Measurements from ENCODE around the gene ASNS.

GRCh38 chr7:97818066-97818663, 54.0 kb downstream of the ASNS start:
- TF ChIP-seq, protein P1, sequence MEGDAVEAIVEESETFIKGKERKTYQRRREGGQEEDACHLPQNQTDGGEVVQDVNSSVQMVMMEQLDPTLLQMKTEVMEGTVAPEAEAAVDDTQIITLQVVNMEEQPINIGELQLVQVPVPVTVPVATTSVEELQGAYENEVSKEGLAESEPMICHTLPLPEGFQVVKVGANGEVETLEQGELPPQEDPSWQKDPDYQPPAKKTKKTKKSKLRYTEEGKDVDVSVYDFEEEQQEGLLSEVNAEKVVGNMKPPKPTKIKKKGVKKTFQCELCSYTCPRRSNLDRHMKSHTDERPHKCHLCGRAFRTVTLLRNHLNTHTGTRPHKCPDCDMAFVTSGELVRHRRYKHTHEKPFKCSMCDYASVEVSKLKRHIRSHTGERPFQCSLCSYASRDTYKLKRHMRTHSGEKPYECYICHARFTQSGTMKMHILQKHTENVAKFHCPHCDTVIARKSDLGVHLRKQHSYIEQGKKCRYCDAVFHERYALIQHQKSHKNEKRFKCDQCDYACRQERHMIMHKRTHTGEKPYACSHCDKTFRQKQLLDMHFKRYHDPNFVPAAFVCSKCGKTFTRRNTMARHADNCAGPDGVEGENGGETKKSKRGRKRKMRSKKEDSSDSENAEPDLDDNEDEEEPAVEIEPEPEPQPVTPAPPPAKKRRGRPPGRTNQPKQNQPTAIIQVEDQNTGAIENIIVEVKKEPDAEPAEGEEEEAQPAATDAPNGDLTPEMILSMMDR (IDR thresholded peaks at IDR 0.05), result no peak
- TF ChIP-seq TEAD4 (IDR thresholded peaks at IDR 0.05; ENCODE audit: borderline replicate concordance, insufficient read depth), result no peak
- TF ChIP-seq NRF1 (IDR thresholded peaks at IDR 0.05; ENCODE audit: low read depth, low read length), result no peak
- no peak for TF ChIP-seq CHD2 (IDR thresholded peaks at IDR 0.05; ENCODE audit: low read length, partially characterized antibody)
- TF ChIP-seq EZH2phosphoT487 (IDR thresholded peaks at IDR 0.05; ENCODE audit: borderline replicate concordance, low read depth), result no peak
- TF ChIP-seq, protein P2, sequence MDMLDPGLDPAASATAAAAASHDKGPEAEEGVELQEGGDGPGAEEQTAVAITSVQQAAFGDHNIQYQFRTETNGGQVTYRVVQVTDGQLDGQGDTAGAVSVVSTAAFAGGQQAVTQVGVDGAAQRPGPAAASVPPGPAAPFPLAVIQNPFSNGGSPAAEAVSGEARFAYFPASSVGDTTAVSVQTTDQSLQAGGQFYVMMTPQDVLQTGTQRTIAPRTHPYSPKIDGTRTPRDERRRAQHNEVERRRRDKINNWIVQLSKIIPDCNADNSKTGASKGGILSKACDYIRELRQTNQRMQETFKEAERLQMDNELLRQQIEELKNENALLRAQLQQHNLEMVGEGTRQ (IDR thresholded peaks at IDR 0.05; ENCODE audit: borderline replicate concordance, low read depth, low read length), result no peak
- no peak for TF ChIP-seq EP300 (IDR thresholded peaks at IDR 0.05; ENCODE audit: borderline replicate concordance in 1 of 2, low read depth in 1 of 2, low read length in 1 of 2)
- TF ChIP-seq POLR2AphosphoS5 (IDR thresholded peaks at IDR 0.05; ENCODE audit: low read depth, low read length), result no peak
- no peak for TF ChIP-seq FOSL2 (IDR thresholded peaks at IDR 0.05; ENCODE audit: borderline replicate concordance, low read depth)
- TF ChIP-seq PBX3 (IDR thresholded peaks at IDR 0.05), result no peak
- no peak for TF ChIP-seq USF1 (IDR thresholded peaks at IDR 0.05; ENCODE audit: borderline replicate concordance, low read depth)
- no peak for TF ChIP-seq YY1 (IDR thresholded peaks at IDR 0.05; ENCODE audit: low read depth)
- TF ChIP-seq, protein P3, sequence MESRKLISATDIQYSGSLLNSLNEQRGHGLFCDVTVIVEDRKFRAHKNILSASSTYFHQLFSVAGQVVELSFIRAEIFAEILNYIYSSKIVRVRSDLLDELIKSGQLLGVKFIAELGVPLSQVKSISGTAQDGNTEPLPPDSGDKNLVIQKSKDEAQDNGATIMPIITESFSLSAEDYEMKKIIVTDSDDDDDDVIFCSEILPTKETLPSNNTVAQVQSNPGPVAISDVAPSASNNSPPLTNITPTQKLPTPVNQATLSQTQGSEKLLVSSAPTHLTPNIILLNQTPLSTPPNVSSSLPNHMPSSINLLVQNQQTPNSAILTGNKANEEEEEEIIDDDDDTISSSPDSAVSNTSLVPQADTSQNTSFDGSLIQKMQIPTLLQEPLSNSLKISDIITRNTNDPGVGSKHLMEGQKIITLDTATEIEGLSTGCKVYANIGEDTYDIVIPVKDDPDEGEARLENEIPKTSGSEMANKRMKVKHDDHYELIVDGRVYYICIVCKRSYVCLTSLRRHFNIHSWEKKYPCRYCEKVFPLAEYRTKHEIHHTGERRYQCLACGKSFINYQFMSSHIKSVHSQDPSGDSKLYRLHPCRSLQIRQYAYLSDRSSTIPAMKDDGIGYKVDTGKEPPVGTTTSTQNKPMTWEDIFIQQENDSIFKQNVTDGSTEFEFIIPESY (IDR thresholded peaks at IDR 0.05; ENCODE audit: borderline replicate concordance, low read depth), result no peak
- TF ChIP-seq MEF2A (IDR thresholded peaks at IDR 0.05; ENCODE audit: borderline replicate concordance, low read depth), result no peak

All from SK-N-SH (cell line).